Stimulated activated memory B cell treated with anti-CD40 and anti-IgM and Interleukin-4, amounts not matched to agents 10 μg/mL and 1 μg/mL and 100 μg/mL, for 72 hours (primary cell): Measurements from ENCODE around the gene CEP350.

Source experiments
- ATAC-seq: fragments of 150-1000 bp; cut with Tn5 transposase; 2 replicates; pipeline ENCODE4 v1.10.0; 2021
- H3K27ac Mint-ChIP-seq: one replicate; pipeline ENCODE4 v1.8.0; 2022; ENCODE audit warnings: mild to moderate bottlenecking, mixed read lengths
- H3K27me3 Mint-ChIP-seq: one replicate; pipeline ENCODE4 v1.8.0; 2022; ENCODE audit warnings: mixed read lengths
- H3K36me3 Mint-ChIP-seq: one replicate; pipeline ENCODE4 v1.8.0; 2022; ENCODE audit warnings: mixed read lengths
- H3K4me1 Mint-ChIP-seq: one replicate; pipeline ENCODE4 v1.8.0; 2022; ENCODE audit warnings: mixed read lengths
- H3K4me3 Mint-ChIP-seq: one replicate; pipeline ENCODE4 v1.8.0; 2022; ENCODE audit warnings: mild to moderate bottlenecking, moderate library complexity, mixed read lengths
- H3K9me3 Mint-ChIP-seq: one replicate; pipeline ENCODE4 v1.8.0; 2022; ENCODE audit warnings: mixed read lengths

CEP350 gene

GRCh38 chr1:180053594-180054567, 99.3 kb downstream of the CEP350 start:
- H3K27ac Mint-ChIP-seq = no peak overlapping the region
- peaks cover 63% of the 10 kb centered on the region for H3K36me3 Mint-ChIP-seq
- H3K4me3 Mint-ChIP-seq = no peak overlapping the region
- no peaks in the 10 kb centered on the region for H3K27me3 Mint-ChIP-seq
- H3K4me1 Mint-ChIP-seq = peaks cover 15% of the 10 kb centered on the region
- ATAC-seq = no peak
- H3K9me3 Mint-ChIP-seq = no peaks in the 10 kb centered on the region

GRCh38 chr1:180057883-180058396, 103.3 kb downstream of the CEP350 start:
- Mint-ChIP-seq H3K9me3 (no peaks in the 10 kb centered on the region), H3K36me3 (peaks cover 41% of the 10 kb centered on the region), H3K27me3 (no peaks in the 10 kb centered on the region), H3K4me3 (no peak overlapping the region), H3K27ac (peak overlapping the region; percentile 59), H3K4me1 (peaks cover 15% of the 10 kb centered on the region)
- no peak for ATAC-seq

- no peak overlapping the region for H3K27ac Mint-ChIP-seq
- H3K4me3 Mint-ChIP-seq = no peak overlapping the region
- H3K36me3 Mint-ChIP-seq = peaks cover 35% of the 10 kb centered on the region
- no peaks in the 10 kb centered on the region for H3K9me3 Mint-ChIP-seq
- no peak for ATAC-seq
- H3K4me1 Mint-ChIP-seq = peaks cover 15% of the 10 kb centered on the region
- no peaks in the 10 kb centered on the region for H3K27me3 Mint-ChIP-seq
These were observed 106.4 kb downstream of the CEP350 start for GRCh38 chr1:180061019-180061418.

- no peak for ATAC-seq
- H3K4me1 Mint-ChIP-seq = peaks cover 11% of the 10 kb centered on the region
- peaks cover 23% of the 10 kb centered on the region for H3K36me3 Mint-ChIP-seq
- no peaks in the 10 kb centered on the region for H3K9me3 Mint-ChIP-seq
- H3K4me3 Mint-ChIP-seq = no peak overlapping the region
- H3K27me3 Mint-ChIP-seq = no peaks in the 10 kb centered on the region
- no peak overlapping the region for H3K27ac Mint-ChIP-seq
These were observed 107.9 kb downstream of the CEP350 start for GRCh38 chr1:180062452-180062971.

- no peak for ATAC-seq
- H3K36me3 Mint-ChIP-seq = peaks cover 29% of the 10 kb centered on the region
- no peaks in the 10 kb centered on the region for H3K9me3 Mint-ChIP-seq
- no peaks in the 10 kb centered on the region for H3K27me3 Mint-ChIP-seq
- no peak overlapping the region for H3K4me3 Mint-ChIP-seq
- no peaks in the 10 kb centered on the region for H3K4me1 Mint-ChIP-seq
- no peak overlapping the region for H3K27ac Mint-ChIP-seq
These were observed 110.8 kb downstream of the CEP350 start for GRCh38 chr1:180065408-180065807.

- H3K9me3 Mint-ChIP-seq = no peaks in the 10 kb centered on the region
- H3K27me3 Mint-ChIP-seq = no peaks in the 10 kb centered on the region
- ATAC-seq = no peak
- no peak overlapping the region for H3K27ac Mint-ChIP-seq
- H3K36me3 Mint-ChIP-seq = peaks cover 32% of the 10 kb centered on the region
- H3K4me3 Mint-ChIP-seq = no peak overlapping the region
- H3K4me1 Mint-ChIP-seq = no peaks in the 10 kb centered on the region
These were observed 111.5 kb downstream of the CEP350 start for GRCh38 chr1:180066150-180066549.

GRCh38 chr1:180070286-180070685, 115.7 kb downstream of the CEP350 start:
- Mint-ChIP-seq H3K27ac (no peak overlapping the region), H3K4me1 (no peaks in the 10 kb centered on the region), H3K4me3 (no peak overlapping the region), H3K36me3 (peaks cover 33% of the 10 kb centered on the region), H3K27me3 (no peaks in the 10 kb centered on the region), H3K9me3 (no peaks in the 10 kb centered on the region)
- ATAC-seq = no peak

- Mint-ChIP-seq H3K27me3 (no peaks in the 10 kb centered on the region), H3K27ac (no peak overlapping the region), H3K4me3 (no peak overlapping the region), H3K36me3 (peaks cover 40% of the 10 kb centered on the region), H3K9me3 (no peaks in the 10 kb centered on the region), H3K4me1 (no peaks in the 10 kb centered on the region)
- no peak for ATAC-seq
These were observed 117.1 kb downstream of the CEP350 start for GRCh38 chr1:180071759-180072158.

- no peak overlapping the region for H3K27ac Mint-ChIP-seq
- H3K27me3 Mint-ChIP-seq = no peaks in the 10 kb centered on the region
- no peaks in the 10 kb centered on the region for H3K4me1 Mint-ChIP-seq
- no peaks in the 10 kb centered on the region for H3K9me3 Mint-ChIP-seq
- peaks cover 38% of the 10 kb centered on the region for H3K36me3 Mint-ChIP-seq
- ATAC-seq = no peak
- no peak overlapping the region for H3K4me3 Mint-ChIP-seq
These were observed 125.8 kb downstream of the CEP350 start for GRCh38 chr1:180080439-180080838.

- H3K4me1 Mint-ChIP-seq = no peaks in the 10 kb centered on the region
- H3K9me3 Mint-ChIP-seq = no peaks in the 10 kb centered on the region
- peaks cover 39% of the 10 kb centered on the region for H3K36me3 Mint-ChIP-seq
- H3K4me3 Mint-ChIP-seq = no peak overlapping the region
- no peak overlapping the region for H3K27ac Mint-ChIP-seq
- H3K27me3 Mint-ChIP-seq = no peaks in the 10 kb centered on the region
- no peak for ATAC-seq
These were observed 126.9 kb downstream of the CEP350 start for GRCh38 chr1:180081474-180081873.

- Mint-ChIP-seq H3K4me1 (no peaks in the 10 kb centered on the region), H3K27me3 (no peaks in the 10 kb centered on the region), H3K4me3 (no peak overlapping the region), H3K9me3 (no peaks in the 10 kb centered on the region), H3K36me3 (peaks cover 36% of the 10 kb centered on the region), H3K27ac (no peak overlapping the region)
- no peak for ATAC-seq
These were observed 128.6 kb downstream of the CEP350 start for GRCh38 chr1:180083164-180083563.

GRCh38 chr1:180084867-180085266, 130.3 kb downstream of the CEP350 start:
- no peak for ATAC-seq
- Mint-ChIP-seq H3K9me3 (no peaks in the 10 kb centered on the region), H3K36me3 (peaks cover 51% of the 10 kb centered on the region), H3K27ac (no peak overlapping the region), H3K4me3 (no peak overlapping the region), H3K4me1 (no peaks in the 10 kb centered on the region), H3K27me3 (no peaks in the 10 kb centered on the region)

- Mint-ChIP-seq H3K27ac (no peak overlapping the region), H3K4me3 (no peak overlapping the region), H3K4me1 (no peaks in the 10 kb centered on the region), H3K27me3 (no peaks in the 10 kb centered on the region), H3K36me3 (peaks cover 54% of the 10 kb centered on the region), H3K9me3 (no peaks in the 10 kb centered on the region)
- ATAC-seq = no peak
These were observed 130.7 kb downstream of the CEP350 start for GRCh38 chr1:180085331-180085730.

GRCh38 chr1:180092931-180093650, 138.5 kb downstream of the CEP350 start:
- H3K4me3 Mint-ChIP-seq = no peak overlapping the region
- no peaks in the 10 kb centered on the region for H3K27me3 Mint-ChIP-seq
- no peak overlapping the region for H3K27ac Mint-ChIP-seq
- H3K36me3 Mint-ChIP-seq = peaks cover 82% of the 10 kb centered on the region
- no peaks in the 10 kb centered on the region for H3K9me3 Mint-ChIP-seq
- no peaks in the 10 kb centered on the region for H3K4me1 Mint-ChIP-seq
- no peak for ATAC-seq

GRCh38 chr1:180094705-180095295, 140.2 kb downstream of the CEP350 start:
- H3K4me1 Mint-ChIP-seq = no peaks in the 10 kb centered on the region
- H3K36me3 Mint-ChIP-seq = peaks cover 76% of the 10 kb centered on the region
- H3K27ac Mint-ChIP-seq = no peak overlapping the region
- ATAC-seq = no peak
- no peaks in the 10 kb centered on the region for H3K9me3 Mint-ChIP-seq
- H3K4me3 Mint-ChIP-seq = no peak overlapping the region
- H3K27me3 Mint-ChIP-seq = no peaks in the 10 kb centered on the region
